Panc1 (cell line): ENCODE data around the gene HPS5.
"Not testable (repeated sequence)": the region's sequence is repeated elsewhere in the genome, so short reads cannot be mapped to it uniquely, and the experiment has no call there.

Experiments used
- TF ChIP-seq, protein P1 (sequence below): fragments of 450-650 bp; IDR thresholded peaks from 2 replicates; pipeline ENCODE4 v1.5.1; 2017; ENCODE audit warnings: mild to moderate bottlenecking
- TF ChIP-seq, protein P2 (sequence below), 2 experiments: IDR thresholded peaks; 2 replicates each; pipeline ENCODE4 v1.6.1; 2011 to 2012; ENCODE audit warnings: low read depth in 2 of 2, control low read depth in 1 of 2, low read length in 1 of 2, mild to moderate bottlenecking in 1 of 2, moderate library complexity in 1 of 2; ENCODE audit not compliant: insufficient read depth in 1 of 2

DNA sequence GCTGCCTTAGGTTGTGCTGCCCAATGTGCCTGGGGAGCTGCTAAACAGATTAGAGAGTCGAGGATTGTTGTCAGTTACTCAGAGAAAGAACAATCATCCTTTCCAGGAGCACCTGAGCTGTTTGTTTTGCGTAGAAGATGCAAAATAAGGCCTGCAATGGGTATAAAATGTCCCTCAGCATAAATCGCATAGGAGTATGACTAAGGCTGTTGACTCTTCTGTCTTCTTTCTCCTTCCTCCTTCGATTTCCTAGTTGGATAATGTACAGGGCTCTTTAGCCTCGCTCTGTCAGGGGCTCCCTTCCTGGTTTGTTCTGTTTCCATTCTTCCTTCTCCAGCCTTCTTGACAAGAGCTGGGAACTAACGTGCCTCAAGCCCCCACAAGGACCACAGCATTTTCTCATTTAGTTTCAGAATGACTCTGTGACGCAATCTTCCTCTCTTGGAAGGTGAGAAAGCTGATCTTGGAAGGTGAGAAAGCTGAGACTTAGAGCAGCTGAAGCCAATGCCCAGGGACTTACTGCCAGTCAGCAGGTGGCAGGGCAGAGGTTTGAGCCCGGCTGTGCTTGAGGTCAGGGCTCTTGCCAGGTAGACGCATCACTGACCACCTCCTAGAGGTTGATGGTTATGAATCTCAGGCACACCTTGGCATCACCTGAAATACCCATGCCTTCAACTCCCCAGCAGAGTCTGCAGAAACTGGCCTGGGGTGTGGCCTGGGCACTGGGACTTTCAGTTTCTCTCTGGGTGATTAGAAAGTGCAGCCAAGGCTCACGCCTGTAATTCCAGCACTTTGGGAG, 54.4 kb downstream of the HPS5 start:
- TF ChIP-seq, protein P1, sequence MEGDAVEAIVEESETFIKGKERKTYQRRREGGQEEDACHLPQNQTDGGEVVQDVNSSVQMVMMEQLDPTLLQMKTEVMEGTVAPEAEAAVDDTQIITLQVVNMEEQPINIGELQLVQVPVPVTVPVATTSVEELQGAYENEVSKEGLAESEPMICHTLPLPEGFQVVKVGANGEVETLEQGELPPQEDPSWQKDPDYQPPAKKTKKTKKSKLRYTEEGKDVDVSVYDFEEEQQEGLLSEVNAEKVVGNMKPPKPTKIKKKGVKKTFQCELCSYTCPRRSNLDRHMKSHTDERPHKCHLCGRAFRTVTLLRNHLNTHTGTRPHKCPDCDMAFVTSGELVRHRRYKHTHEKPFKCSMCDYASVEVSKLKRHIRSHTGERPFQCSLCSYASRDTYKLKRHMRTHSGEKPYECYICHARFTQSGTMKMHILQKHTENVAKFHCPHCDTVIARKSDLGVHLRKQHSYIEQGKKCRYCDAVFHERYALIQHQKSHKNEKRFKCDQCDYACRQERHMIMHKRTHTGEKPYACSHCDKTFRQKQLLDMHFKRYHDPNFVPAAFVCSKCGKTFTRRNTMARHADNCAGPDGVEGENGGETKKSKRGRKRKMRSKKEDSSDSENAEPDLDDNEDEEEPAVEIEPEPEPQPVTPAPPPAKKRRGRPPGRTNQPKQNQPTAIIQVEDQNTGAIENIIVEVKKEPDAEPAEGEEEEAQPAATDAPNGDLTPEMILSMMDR: not testable (repeated sequence)
- TF ChIP-seq, protein P2, sequence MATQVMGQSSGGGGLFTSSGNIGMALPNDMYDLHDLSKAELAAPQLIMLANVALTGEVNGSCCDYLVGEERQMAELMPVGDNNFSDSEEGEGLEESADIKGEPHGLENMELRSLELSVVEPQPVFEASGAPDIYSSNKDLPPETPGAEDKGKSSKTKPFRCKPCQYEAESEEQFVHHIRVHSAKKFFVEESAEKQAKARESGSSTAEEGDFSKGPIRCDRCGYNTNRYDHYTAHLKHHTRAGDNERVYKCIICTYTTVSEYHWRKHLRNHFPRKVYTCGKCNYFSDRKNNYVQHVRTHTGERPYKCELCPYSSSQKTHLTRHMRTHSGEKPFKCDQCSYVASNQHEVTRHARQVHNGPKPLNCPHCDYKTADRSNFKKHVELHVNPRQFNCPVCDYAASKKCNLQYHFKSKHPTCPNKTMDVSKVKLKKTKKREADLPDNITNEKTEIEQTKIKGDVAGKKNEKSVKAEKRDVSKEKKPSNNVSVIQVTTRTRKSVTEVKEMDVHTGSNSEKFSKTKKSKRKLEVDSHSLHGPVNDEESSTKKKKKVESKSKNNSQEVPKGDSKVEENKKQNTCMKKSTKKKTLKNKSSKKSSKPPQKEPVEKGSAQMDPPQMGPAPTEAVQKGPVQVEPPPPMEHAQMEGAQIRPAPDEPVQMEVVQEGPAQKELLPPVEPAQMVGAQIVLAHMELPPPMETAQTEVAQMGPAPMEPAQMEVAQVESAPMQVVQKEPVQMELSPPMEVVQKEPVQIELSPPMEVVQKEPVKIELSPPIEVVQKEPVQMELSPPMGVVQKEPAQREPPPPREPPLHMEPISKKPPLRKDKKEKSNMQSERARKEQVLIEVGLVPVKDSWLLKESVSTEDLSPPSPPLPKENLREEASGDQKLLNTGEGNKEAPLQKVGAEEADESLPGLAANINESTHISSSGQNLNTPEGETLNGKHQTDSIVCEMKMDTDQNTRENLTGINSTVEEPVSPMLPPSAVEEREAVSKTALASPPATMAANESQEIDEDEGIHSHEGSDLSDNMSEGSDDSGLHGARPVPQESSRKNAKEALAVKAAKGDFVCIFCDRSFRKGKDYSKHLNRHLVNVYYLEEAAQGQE (IDR thresholded peaks at IDR 0.05; ENCODE audit: insufficient read depth in 1 of 2, low read depth in 2 of 2, low read length in 1 of 2): not testable (repeated sequence)
